KMS-11 (cell line): ENCODE results near the gene FNDC3B.
"Not testable (repeated sequence)": the region's sequence is repeated elsewhere in the genome, so short reads cannot be mapped to it uniquely, and the experiment has no call there.

ENCODE experiments used
- H2AFZ ChIP-seq: fragments of 200-600 bp; sonication (generic); 2 replicates; pipeline ENCODE4 v1.6.1; 2016; ENCODE audit warnings: antibody characterized with exemption, mixed run types, low read depth
- H3K27ac ChIP-seq: fragments of 200-600 bp; sonication (generic); 2 replicates; pipeline ENCODE4 v1.6.1; 2016; ENCODE audit warnings: mild to moderate bottlenecking, mixed run types
- H3K27me3 ChIP-seq: fragments of 200-600 bp; sonication (generic); 2 replicates; pipeline ENCODE4 v1.6.1; 2017; ENCODE audit warnings: mild to moderate bottlenecking, low read depth, mixed run types, moderate library complexity; ENCODE audit not compliant: insufficient read depth
- H3K36me3 ChIP-seq: fragments of 200-600 bp; sonication (generic); 2 replicates; pipeline ENCODE4 v1.6.1; 2017; ENCODE audit warnings: mild to moderate bottlenecking, mixed run types; ENCODE audit not compliant: insufficient read depth
- H3K4me1 ChIP-seq: fragments of 200-600 bp; sonication (generic); 2 replicates; pipeline ENCODE4 v1.6.1; 2016; ENCODE audit warnings: mild to moderate bottlenecking, low read depth, mixed run types; ENCODE audit not compliant: poor library complexity, severe bottlenecking
- H3K4me2 ChIP-seq: fragments of 200-600 bp; sonication (generic); 2 replicates; pipeline ENCODE4 v1.7.0; 2016; ENCODE audit warnings: mild to moderate bottlenecking, mixed run types
- H3K4me3 ChIP-seq: fragments of 200-600 bp; sonication (generic); IDR thresholded peaks from 2 replicates; pipeline ENCODE4 v1.6.1; 2017; ENCODE audit warnings: low read depth, low read length, mixed read lengths; ENCODE audit not compliant: insufficient read depth
- H3K79me2 ChIP-seq: fragments of 200-600 bp; sonication (generic); 2 replicates; pipeline ENCODE4 v1.6.1; 2016; ENCODE audit warnings: low read depth, mixed run types; ENCODE audit not compliant: insufficient read depth
- H3K9ac ChIP-seq: fragments of 200-600 bp; sonication (generic); 2 replicates; pipeline ENCODE4 v1.6.1; 2016; ENCODE audit warnings: mild to moderate bottlenecking, mixed run types
- H4K20me1 ChIP-seq: fragments of 200-600 bp; sonication (generic); 2 replicates; pipeline ENCODE4 v1.6.1; 2016; ENCODE audit warnings: mild to moderate bottlenecking, mixed run types; ENCODE audit not compliant: insufficient read depth
- TF ChIP-seq, protein P1 (sequence below): fragments of 200-600 bp; sonication (generic); conservative IDR thresholded peaks from 2 replicates; pipeline ENCODE4 v1.6.1; 2017; ENCODE audit warnings: low read depth, mild to moderate bottlenecking, antibody characterized with exemption, low read length, moderate library complexity, mixed read lengths

The FNDC3B gene

DNA sequence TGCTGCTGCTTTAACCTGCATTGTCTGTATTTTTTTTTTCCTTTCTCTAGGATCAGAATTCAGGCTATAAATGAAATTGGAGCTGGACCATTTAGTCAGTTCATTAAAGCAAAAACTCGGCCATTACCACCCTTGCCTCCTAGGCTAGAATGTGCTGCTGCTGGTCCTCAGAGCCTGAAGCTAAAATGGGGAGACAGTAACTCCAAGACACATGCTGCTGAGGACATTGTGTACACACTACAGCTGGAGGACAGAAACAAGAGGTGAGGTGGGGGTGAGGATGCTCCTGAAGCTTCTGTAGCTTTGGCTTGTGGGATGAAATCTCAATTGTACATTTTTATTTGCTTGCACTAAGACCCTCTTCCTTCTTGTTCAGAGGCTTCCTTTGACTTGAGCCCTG lies 323.2 kb downstream of the FNDC3B start:
- H3K36me3 ChIP-seq, result peaks cover 6% of the 10 kb centered on the region; the same call in 1 of the 2 replicates
- no peak overlapping the region for H3K4me2 ChIP-seq
- H4K20me1 ChIP-seq, result no peaks in the 10 kb centered on the region
- no peak overlapping the region for H3K4me3 ChIP-seq
- H3K27ac ChIP-seq, result no peak overlapping the region
- H3K4me1 ChIP-seq, result no peaks in the 10 kb centered on the region
- no peaks in the 10 kb centered on the region for H3K27me3 ChIP-seq
- TF ChIP-seq, protein P1, sequence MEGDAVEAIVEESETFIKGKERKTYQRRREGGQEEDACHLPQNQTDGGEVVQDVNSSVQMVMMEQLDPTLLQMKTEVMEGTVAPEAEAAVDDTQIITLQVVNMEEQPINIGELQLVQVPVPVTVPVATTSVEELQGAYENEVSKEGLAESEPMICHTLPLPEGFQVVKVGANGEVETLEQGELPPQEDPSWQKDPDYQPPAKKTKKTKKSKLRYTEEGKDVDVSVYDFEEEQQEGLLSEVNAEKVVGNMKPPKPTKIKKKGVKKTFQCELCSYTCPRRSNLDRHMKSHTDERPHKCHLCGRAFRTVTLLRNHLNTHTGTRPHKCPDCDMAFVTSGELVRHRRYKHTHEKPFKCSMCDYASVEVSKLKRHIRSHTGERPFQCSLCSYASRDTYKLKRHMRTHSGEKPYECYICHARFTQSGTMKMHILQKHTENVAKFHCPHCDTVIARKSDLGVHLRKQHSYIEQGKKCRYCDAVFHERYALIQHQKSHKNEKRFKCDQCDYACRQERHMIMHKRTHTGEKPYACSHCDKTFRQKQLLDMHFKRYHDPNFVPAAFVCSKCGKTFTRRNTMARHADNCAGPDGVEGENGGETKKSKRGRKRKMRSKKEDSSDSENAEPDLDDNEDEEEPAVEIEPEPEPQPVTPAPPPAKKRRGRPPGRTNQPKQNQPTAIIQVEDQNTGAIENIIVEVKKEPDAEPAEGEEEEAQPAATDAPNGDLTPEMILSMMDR, result no peak
- H3K79me2 ChIP-seq, result no peaks in the 10 kb centered on the region
- H2AFZ ChIP-seq, result no peak overlapping the region
- H3K9ac ChIP-seq, result no peak overlapping the region

DNA sequence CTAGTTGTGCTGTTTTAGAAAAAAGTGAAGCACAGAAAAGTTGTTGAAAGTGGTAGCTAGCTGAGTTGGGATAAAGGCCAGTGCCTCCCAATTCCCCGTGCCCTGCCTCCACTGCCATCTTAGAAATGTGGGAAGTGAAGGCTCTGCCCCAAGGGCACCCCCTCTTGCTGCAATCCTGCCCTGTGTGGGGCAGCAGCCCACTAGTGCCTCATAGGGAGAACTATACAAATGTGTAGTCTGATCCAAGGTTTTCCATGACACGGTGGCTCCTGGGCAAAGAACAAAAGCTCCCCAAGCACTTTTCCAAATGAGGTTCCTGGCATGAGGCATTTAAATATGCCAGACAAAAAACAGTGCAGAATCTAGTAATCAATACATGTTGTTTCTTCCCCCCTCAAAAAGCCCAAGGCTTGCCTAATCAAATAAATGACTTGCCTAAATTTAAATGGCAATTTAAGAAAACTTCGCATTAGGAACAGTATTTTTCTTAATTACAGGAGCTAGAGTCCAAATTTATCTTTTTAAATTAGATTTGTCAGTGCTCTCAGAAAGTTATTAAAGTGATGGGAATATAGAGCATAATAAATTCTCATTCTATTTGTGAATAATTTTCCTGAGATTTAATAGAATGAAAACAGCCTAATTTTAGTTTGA lies 325.1 kb downstream of the FNDC3B start:
- TF ChIP-seq, protein P1, result no peak
- Histone ChIP-seq H3K4me1 (no peaks in the 10 kb centered on the region), H3K27ac (no peak overlapping the region), H3K79me2 (no peaks in the 10 kb centered on the region), H3K4me3 (no peak overlapping the region), H3K36me3 (peaks cover 3% of the 10 kb centered on the region; the same call in 1 of the 2 replicates), H4K20me1 (no peaks in the 10 kb centered on the region), H3K4me2 (no peak overlapping the region), H2AFZ (no peak overlapping the region), H3K27me3 (no peaks in the 10 kb centered on the region), H3K9ac (no peak overlapping the region)

DNA sequence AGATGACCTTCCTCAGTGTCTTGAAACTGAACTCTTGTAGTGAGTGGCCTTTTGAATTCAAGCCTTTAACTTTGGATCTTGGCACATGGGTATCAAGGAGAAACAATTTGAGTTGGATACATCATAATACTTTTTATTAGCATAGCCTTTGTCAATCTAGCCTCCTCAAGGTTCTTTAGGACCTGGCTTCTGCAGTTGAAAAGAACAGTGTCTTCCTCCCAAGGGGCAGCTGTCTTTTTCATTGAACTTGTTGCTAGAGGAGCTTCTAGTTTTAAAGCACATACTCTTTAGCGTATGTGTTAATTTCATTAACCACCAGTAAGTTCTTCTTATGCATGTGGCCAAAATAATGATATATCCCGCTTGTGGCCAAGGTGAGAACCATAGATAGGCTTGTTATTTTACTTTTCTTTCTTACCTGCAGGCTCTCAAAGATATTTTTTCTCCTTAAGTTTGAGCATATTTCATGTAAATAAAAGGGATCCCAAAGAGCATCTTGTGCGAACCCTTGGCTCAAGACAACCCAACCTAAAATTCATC lies 325.7 kb downstream of the FNDC3B start:
- H3K4me2 ChIP-seq, result no peak overlapping the region
- peaks cover 3% of the 10 kb centered on the region; the same call in 1 of the 2 replicates for H3K36me3 ChIP-seq
- no peaks in the 10 kb centered on the region for H4K20me1 ChIP-seq
- H3K27ac ChIP-seq, result no peak overlapping the region
- H3K27me3 ChIP-seq, result no peaks in the 10 kb centered on the region
- H2AFZ ChIP-seq, result no peak overlapping the region
- H3K9ac ChIP-seq, result no peak overlapping the region
- H3K4me3 ChIP-seq, result no peak overlapping the region
- H3K4me1 ChIP-seq, result no peaks in the 10 kb centered on the region
- H3K79me2 ChIP-seq, result no peaks in the 10 kb centered on the region
- TF ChIP-seq, protein P1, result no peak

DNA sequence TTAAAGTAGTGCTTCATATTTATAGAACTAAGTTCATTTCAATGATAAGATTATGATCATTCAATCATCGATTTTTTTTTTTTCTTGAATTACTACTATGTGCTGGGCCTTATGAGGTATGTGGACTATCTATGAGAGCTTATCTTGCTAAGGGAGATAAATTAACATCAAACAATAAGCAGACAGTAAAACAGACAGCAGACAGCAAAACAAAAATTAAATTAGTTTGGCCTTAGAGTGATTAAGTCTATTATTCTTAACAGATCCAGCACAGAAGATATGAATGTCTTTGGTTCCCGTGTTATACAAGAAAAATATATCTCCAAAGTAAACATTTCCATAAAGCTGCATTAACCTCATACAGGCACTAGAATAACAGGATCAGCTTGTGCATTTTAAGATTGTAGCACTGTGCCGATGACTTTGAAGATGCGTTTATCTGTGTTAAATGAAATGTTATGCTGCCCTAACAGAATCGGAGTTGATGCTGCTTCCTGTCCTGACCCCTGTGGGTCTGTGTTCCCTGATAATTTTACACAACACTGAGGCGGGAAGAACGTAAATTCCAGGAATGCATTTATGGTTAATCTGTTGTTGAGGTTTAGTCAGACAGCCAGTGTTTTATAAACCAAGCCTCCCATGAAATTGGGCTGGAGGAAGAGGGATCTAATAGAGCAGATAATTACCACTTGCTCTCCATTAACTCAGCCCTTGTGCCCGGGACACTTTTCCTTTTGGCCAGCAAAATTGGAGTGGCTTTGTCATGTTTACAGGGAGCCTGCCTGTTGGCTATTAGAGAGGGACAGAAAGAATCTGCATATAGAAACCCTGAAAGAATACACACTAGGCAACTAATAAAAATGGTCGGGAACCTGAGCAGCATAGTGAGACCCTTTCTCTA lies 328.1 kb downstream of the FNDC3B start:
- Histone ChIP-seq H3K27me3 (no peaks in the 10 kb centered on the region), H3K4me3 (no peak overlapping the region), H3K4me1 (no peaks in the 10 kb centered on the region), H4K20me1 (no peaks in the 10 kb centered on the region), H3K36me3 (peaks cover 1% of the 10 kb centered on the region; the same call in 1 of the 2 replicates), H3K79me2 (no peaks in the 10 kb centered on the region), H2AFZ (no peak overlapping the region), H3K4me2 (no peak overlapping the region), H3K9ac (no peak overlapping the region), H3K27ac (no peak overlapping the region)
- TF ChIP-seq, protein P1, result no peak

DNA sequence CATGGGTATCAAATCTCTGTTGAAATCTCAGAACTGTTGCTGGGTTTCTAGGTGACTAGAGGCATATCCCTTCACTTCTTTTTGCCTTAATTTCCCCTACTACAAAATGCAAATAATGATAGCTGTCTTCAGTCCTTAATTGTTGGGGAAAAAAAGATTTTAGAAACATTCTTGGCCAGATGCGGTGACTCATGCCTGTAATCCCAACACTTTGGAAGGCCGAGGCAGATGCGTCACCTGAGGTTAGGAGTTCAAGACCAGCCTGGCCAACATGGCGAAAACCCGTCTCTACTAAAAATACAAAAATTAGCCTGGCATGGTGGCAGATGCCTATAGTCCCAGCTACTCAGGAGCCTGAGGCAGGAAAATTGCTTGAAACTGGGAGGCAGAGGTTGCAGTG lies 329.2 kb downstream of the FNDC3B start:
- H3K27ac ChIP-seq, H3K27me3 ChIP-seq, H3K79me2 ChIP-seq, H2AFZ ChIP-seq, H3K4me2 ChIP-seq, H3K36me3 ChIP-seq, H3K4me1 ChIP-seq, H3K9ac ChIP-seq, H4K20me1 ChIP-seq, H3K4me3 ChIP-seq: not testable (repeated sequence)
